DMS153 treated with DMSO at 0.1 percent for 48 hours (cell line): ENCODE results near the gene TPH1.

ENCODE experiments used
- DNase-seq: peaks from one replicate; lab custom pipeline; 2025; ENCODE audit not compliant: unreplicated experiment; lab: John Stamatoyannopoulos, UW

Gene TPH1

DNA sequence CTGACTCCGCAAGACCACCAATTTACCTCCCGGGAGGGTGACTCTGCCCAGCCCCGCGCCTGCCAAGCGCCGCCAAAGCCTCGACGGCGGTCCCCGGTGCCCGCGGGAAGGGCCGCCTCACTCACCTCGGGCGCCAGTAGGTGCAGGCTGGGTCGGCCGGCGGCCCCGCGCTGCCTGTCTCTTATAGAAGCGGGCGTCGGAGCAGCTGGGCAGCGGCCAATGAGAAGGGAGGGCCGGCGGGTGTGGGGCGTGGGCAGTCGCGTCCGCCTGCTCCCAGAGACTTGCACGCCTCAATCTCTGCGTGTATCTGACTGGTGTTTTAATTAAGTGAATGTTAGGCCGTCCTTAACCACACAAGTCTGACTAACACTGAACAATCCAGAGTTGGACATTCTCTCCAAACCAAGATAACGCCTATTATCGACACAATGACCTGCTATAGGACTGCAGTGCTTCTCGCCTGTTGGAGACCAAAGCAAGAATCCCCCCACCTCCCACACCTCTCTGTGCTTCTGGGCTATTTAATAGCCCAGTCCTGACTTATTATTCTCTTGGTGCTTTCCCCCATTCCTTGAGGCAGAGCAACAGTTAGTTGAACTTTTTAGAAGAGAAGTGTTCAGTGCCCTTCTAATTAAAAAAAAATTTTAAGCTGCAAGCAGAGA, at the start of gene TPH1:
Gene TPH1 (minus strand): TSS at position 154 of the 662 bp plus-strand sequence. CDS start 5,507 bp downstream, outside the sequence.
- peak; percentile 63 for DNase-seq

- DNase-seq, result no peak
These were observed 47.9 kb upstream of the TPH1 start for GRCh38 chr11:18093959-18094358.

- no peak for DNase-seq
These were observed 45.7 kb upstream of the TPH1 start for GRCh38 chr11:18091731-18092130.

DNA sequence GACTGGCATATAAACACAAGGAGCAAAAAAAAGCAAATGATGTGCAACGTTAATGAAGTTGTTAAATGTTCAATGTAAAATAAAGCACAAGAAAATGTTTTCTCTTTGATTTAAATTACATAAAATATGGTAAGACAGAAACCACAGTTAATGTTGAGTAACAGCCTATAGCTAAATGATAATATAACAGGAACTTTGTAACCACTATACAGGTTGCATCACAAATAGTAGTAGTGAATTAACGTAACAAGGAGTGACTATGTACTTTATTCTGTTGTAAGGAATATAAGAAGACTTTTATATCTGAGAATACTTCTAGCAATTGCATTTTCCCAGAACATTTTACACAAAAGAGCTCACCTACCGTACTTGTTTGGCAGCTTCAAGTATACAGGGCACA, 42.9 kb upstream of the TPH1 start:
- no peak for DNase-seq

GRCh38 chr11:18088366-18088765, 42.3 kb upstream of the TPH1 start:
- DNase-seq, result no peak

DNA sequence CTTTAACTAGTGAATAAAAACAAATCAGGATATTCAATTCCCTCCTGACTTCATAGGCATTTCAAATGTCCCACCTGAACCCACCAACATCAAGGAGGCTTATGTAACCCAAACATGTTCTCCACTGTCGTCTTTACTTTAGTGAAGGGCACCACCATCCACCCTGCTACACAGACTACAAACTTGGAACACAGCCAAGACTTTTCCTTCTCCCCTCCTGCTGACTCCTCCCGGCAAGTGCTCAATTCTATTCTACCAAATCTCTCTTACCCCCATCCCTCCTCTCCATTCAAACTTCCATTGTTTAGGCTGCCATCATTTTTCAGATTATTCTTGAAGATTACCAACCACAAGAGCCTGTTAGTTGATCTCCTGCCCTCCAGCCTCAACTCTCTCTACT, 35.5 kb upstream of the TPH1 start:
- peak; percentile 27 for DNase-seq

DNA sequence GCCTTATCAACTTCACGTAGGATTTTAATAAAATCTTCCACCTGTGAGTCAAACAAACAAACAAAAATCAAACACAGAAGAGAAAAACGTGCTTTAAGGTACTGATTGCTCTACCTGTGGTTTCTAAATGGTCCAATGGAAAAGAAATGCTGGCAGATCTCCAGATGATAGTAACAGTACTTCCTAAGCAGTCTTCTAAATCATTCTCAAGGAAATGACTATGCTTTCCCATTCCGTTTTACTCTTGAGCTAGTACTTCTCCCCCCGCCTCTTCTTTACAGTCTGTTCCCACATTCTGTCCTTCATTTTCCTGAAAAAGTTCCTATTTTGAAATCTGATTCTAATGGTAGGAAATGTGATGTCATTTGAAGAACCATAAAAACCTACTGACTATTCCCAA, 34.4 kb upstream of the TPH1 start:
- no peak for DNase-seq

GRCh38 chr11:18078909-18079308, 32.8 kb upstream of the TPH1 start:
- no peak for DNase-seq

DNA sequence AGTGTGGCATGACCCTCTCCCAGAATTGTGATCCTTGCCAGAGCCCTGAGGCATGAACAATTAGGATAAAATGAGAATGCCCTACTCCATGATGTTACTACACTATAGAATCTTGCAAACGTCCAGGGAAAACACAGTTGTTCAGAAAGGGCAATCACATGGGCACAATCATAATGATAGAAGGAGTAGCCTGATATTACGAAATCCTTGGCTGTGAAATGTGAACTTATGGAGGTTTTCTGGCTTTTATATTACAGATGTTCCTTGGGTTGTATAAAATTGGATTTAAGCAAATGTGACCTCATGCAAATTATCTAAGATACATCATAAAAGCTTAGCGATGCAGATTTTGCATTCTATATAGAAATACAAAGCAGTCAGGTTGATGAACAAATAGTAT, 29.4 kb upstream of the TPH1 start:
- no peak for DNase-seq

GRCh38 chr11:18071098-18071705, 25.1 kb upstream of the TPH1 start:
- DNase-seq, result peak; percentile 97

DNA sequence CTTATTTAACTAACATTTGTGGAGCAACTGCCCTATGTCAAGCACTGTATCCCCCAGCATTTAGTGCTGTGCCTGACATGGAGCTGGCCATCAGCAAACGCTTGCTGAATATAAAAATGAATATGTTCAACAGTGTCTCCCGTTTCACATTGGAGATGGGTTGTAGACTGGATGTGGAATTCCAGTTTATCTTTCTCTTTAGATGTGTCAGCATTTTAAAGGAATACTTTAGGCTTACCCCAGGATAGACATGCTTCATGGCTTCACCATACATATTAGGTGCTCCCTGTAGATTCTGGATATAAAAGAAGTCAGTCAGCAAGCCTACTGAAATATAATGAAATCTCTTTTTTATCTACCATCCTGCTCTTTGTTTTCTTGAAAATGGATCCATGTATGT, 21.3 kb upstream of the TPH1 start:
- no peak for DNase-seq

DNA sequence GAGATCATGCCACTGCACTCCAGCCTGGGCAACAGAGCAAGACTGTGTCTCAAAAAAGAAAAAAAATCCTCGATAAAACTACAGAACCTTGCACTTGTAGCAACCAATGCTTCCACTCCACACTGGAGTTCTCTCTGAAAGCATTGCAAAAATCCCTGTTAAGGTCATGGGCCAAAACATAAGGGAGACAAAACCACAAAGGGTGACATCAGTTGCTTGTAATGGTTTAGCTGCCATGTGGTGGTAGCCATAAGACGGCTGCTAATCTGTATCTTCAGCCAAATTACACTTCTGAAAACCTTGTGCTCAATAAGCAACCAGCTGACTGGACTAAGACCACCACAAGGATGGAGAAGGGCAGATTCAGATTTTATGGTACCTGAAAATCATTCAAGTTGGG, 20.6 kb upstream of the TPH1 start:
- DNase-seq, result no peak

- DNase-seq, result peak; percentile 77
These were observed 19.5 kb upstream of the TPH1 start for GRCh38 chr11:18065572-18065971.

- DNase-seq, result peak; percentile 81
These were observed 18.5 kb upstream of the TPH1 start for GRCh38 chr11:18064450-18065054.

DNA sequence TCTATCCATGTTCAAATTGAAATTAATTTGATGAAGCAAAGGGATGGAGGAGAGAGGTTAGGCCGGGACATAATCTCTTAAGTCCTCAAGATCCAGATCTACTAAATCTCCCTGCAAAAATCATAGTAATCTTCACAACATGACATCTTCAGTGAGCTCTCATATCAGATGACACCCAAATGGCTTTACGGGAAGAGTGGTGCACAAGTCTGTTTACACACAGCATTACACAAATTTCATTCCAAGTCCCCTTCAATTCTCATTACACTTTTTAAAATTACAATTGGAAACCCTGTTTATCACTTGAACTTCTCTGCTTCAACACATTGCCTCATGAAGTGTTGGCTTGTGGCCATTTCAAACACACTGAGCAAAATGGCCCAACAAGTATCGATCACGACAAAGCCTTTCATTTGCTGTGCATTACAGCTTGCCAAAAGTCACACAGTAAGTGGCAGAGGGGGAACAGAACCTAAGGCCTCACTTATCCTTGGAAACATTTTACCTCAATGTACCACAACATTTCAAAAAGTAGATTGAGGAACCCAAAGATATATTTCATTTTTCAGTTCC, 17.9 kb upstream of the TPH1 start:
- DNase-seq, result peak; percentile 73

DNA sequence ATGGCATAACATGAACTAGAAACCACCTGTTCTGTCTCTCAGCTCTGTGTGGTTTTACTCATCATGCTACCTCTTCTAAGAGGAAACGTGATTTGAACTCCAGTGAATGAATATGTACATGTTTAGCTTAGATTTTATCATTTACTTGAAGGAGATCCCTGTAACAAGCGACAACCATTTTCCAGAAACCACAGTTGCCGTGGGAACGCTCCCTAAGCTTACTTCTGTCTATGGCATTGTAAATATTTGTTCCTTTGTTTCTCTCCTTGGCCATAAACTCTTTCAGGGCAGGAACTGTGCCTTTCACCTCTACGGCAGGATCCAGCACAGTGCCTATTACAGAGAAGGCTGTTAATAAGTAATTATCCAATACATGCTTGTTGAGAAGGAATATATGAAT, 17.1 kb upstream of the TPH1 start:
- DNase-seq, result peak; percentile 77

DNA sequence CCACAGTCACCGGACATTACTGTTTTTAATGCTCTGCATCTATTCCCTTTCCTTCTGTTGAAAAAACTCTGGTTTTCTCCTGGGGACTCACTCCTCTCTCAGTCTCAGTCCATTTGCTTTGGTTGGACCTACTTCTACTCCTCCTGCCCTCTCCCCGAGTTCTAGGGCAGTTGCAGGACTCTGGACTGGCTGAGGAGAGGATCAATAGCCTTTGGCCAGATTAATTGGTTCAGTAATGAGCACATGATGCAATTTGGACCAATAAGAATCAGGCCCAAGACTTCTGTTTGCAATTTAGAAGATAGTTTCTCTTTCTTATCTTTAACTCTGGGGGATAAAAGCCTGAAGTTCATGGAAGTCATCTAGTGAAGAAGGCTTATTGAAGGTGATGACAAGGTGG, 15.3 kb upstream of the TPH1 start:
- DNase-seq, result no peak

GRCh38 chr11:18056561-18057181, 10.6 kb upstream of the TPH1 start:
- no peak for DNase-seq

DNA sequence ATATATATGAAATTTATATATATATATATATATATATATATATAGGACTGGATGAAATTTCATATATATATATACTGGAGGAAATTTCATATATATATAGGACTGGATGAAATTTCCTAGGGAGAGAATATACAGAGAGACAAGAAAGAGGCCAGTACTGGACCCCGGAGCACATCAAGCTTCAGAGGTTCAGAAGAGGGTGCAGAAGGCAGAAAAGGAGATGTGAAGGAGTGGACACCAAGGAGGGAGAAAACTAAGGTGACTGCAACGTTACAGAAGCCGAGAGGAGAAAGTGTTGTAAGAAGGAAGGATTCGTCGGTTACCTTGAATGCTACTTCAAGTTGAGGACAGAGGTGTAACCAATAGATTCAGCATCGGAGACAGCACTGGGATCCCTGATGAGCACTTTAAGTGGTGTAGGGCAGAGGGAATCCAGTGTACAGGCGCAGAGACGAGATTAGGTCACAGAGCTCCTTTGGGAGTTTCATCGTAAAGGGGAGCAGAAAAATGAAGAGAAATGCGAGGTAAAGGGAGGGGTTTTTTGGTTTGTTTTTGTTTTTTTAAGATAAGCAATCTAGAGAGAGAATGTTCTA, 8.5 kb upstream of the TPH1 start:
- no peak for DNase-seq

- DNase-seq, result no peak
These were observed 4.8 kb upstream of the TPH1 start for GRCh38 chr11:18050848-18051247.

DNA sequence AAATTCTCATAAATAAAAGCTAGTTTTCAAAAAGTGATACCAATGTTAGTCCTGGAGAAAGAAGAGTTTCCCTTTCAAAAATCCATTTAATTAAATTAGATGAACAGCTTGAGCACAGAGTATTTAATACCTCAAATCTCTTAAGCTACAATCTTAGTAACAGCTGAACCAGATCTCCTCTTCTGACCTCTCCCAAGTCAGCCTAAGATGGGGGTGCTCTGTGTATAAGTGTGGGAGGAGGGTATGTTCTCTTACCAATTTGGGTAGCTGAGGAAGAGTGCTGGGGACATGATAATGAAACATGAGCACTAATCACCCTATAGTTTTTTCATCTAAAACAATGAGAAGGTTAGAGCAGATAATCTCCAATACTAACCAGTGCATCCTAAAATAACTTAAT, 9.6 kb downstream of the TPH1 start:
- DNase-seq, result no peak
